KBM-7 (cell line): ENCODE measurements around the gene CDRT15.

ENCODE experiments used
- DNase-seq: peaks from one replicate; pipeline ENCODE4 v3.0.0-alpha.2; 2015
- in situ Hi-C: fragments of 300-500 bp; cut with MboI; formaldehyde crosslinking; loops from 2 replicates; pipeline ENCODE4 v1.14.3; 2020; ENCODE audit warnings: low sequenced_read_pairs, low pct_unique_long_range_greater_than_20kb, mixed read lengths

Gene CDRT15

GRCh38 chr17:14211801-14212200, 24.9 kb downstream of the CDRT15 start:
- in situ Hi-C loops = no loop called here

GRCh38 chr17:14211246-14211645, 25.4 kb downstream of the CDRT15 start:
- in situ Hi-C loops = no loop called here
- DNase-seq = no peak

More at GRCh38 chr17:14211801-14212200, 24.9 kb downstream of the CDRT15 start:
- no peak for DNase-seq

GRCh38 chr17:14209215-14209614, 27.4 kb downstream of the CDRT15 start:
- no peak for DNase-seq
- in situ Hi-C loops = no loop called here

GRCh38 chr17:14207791-14208190, 28.9 kb downstream of the CDRT15 start:
- in situ Hi-C loops = no loop called here
- no peak for DNase-seq

GRCh38 chr17:14206891-14207290, 29.8 kb downstream of the CDRT15 start:
- in situ Hi-C loops = no loop called here
- DNase-seq = no peak

- in situ Hi-C loops = no loop called here
- DNase-seq = no peak
Observed at GRCh38 chr17:14205992-14206461, 30.6 kb downstream of the CDRT15 start.

GRCh38 chr17:14205380-14205779, 31.3 kb downstream of the CDRT15 start:
- in situ Hi-C loops = no loop called here
- no peak for DNase-seq

- DNase-seq = no peak
- in situ Hi-C loops = no loop called here
Observed at GRCh38 chr17:14204546-14204945, 32.1 kb downstream of the CDRT15 start.

GRCh38 chr17:14204084-14204483, 32.6 kb downstream of the CDRT15 start:
- no peak for DNase-seq
- in situ Hi-C loops = no loop called here

- in situ Hi-C loops = no loop called here
- DNase-seq = no peak
Observed at GRCh38 chr17:14203388-14203787, 33.3 kb downstream of the CDRT15 start.

GRCh38 chr17:14202388-14203166, 34.1 kb downstream of the CDRT15 start:
- in situ Hi-C loops = no loop called here
- no peak for DNase-seq

GRCh38 chr17:14201988-14202380, 34.7 kb downstream of the CDRT15 start:
- in situ Hi-C loops = no loop called here
- DNase-seq = no peak

GRCh38 chr17:14201021-14201987, 35.4 kb downstream of the CDRT15 start:
- in situ Hi-C loops = no loop called here
- DNase-seq = no peak

- in situ Hi-C loops = no loop called here
- no peak for DNase-seq
Observed at GRCh38 chr17:14200354-14200753, 36.3 kb downstream of the CDRT15 start.

- in situ Hi-C loops = no loop called here
- DNase-seq = no peak
Observed at GRCh38 chr17:14199601-14200000, 37.1 kb downstream of the CDRT15 start.

- in situ Hi-C loops = no loop called here
- no peak for DNase-seq
Observed at GRCh38 chr17:14198575-14198974, 38.1 kb downstream of the CDRT15 start.

GRCh38 chr17:14198013-14198412, 38.6 kb downstream of the CDRT15 start:
- in situ Hi-C loops = no loop called here

GRCh38 chr17:14197586-14197985, 39.1 kb downstream of the CDRT15 start:
- in situ Hi-C loops = no loop called here
- no peak for DNase-seq

More at GRCh38 chr17:14198013-14198412, 38.6 kb downstream of the CDRT15 start:
- no peak for DNase-seq

- DNase-seq = no peak
- in situ Hi-C loops = no loop called here
Observed at GRCh38 chr17:14197057-14197456, 39.6 kb downstream of the CDRT15 start.
